ENCODE measurements around the gene MATR3. TPM values are rescaled to one million over a fixed set of nuclear protein-coding genes. Genes with fewer than 3 reads are reported as not detected.

MATR3 gene
- total RNA-seq, 2 experiments from 2014 or later, result 376 to 401 TPM

DNA sequence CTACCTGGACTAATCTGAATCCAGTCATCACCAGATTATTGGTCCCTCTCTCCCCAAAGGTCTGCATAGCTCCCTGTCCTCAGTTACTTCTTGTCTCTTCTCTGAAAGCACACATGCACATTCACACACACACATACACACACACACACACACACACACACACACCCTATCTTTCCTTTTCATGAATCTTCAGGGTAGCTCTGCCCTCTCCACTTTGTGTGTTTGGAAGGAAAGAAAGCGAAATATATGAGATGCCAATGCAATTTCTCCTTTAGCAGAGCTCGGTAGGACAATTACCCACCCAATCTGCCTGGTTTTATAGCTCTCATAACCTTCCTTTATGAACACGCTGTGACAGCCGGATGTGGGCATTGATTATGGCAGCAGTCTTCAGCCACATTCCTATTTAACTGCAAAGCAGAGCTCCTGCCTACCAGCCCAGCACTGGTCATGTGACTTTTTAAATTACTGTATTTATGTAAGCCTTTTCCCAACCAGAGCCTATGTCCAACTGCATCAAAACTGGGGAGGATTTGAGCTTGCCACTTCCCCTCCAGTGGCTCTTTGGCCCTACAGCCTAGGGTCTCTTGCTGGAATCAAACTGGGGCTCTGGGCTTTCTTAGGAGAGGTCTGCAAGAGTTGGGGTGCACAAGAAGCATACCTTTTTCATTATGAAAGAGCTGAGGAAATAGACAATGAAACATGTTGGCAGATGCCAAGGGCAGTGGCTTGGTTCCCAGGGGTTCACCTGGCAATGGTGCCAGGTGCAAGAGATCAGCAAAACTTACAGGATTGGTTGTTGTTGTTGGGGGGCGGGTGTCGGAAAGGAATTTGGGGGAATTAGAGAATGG lies 20.8 kb upstream of the MATR3 start:
- DNase-seq (peak in 6 of 14 experiments; percentile 7 to 73 (median 50)), ATAC-seq (ENCODE audit: poor library complexity) (peak; percentile 15)
- POLR2A ChIA-PET, result interaction anchor here (0.6 to 3.5 kb wide), 10 partner anchors 10 to 1246 kb away, joined by 3 to 51 read pairs (median 4); partner anchors contain the start of genes DNAJC18, ETF1, MATR3 and PAIP2
- Histone ChIP-seq H3K36me3 (ENCODE audit: insufficient read depth, low read length) (peaks cover 6% of the 10 kb centered on the region), H3K27ac (ENCODE audit: low read depth in 1 of 2, low read length in 2 of 2) (peak overlapping the region; percentile 38 to 47), H3K4me3 (ENCODE audit: low read length) (peak overlapping the region; percentile 77), H3K4me1 (ENCODE audit: insufficient read depth, low read length) (peaks cover 46% of the 10 kb centered on the region), H3K9me3 (ENCODE audit: control insufficient read depth in 1 of 2, insufficient read depth in 1 of 2, low read length in 2 of 2) (no peaks in the 10 kb centered on the region), H3K27me3 (ENCODE audit: control insufficient read depth in 1 of 2, insufficient read depth in 2 of 2, low read length in 2 of 2) (no peaks in the 10 kb centered on the region)
- Mint-ChIP-seq H3K4me3 (peak overlapping the region; percentile 78), H3K4me1 (ENCODE audit: low read depth) (peaks cover 50% of the 10 kb centered on the region), H3K27ac (peak overlapping the region; percentile 67), H3K9me3 (no peaks in the 10 kb centered on the region), H3K36me3 (ENCODE audit: low read depth) (peaks cover 14% of the 10 kb centered on the region), H3K27me3 (no peaks in the 10 kb centered on the region)
- CTCF ChIA-PET, result interaction anchor here (0.7 to 1.2 kb wide), 3 partner anchors 22 to 69 kb away, joined by 3 read pairs; partner anchors contain the start of gene PAIP2
- intact Hi-C loops (cut with DNase I, micrococcal nuclease), result loop anchor here (1.0 to 10.0 kb wide), 4 partner anchors 21 to 938 kb away; partner anchors contain the start of genes CDC25C (in 1 of the 2), FAM53C (in 1 of the 2), MATR3 (in 1 of the 2) and PAIP2 (in 1 of the 2)
- TF ChIP-seq, protein P1, sequence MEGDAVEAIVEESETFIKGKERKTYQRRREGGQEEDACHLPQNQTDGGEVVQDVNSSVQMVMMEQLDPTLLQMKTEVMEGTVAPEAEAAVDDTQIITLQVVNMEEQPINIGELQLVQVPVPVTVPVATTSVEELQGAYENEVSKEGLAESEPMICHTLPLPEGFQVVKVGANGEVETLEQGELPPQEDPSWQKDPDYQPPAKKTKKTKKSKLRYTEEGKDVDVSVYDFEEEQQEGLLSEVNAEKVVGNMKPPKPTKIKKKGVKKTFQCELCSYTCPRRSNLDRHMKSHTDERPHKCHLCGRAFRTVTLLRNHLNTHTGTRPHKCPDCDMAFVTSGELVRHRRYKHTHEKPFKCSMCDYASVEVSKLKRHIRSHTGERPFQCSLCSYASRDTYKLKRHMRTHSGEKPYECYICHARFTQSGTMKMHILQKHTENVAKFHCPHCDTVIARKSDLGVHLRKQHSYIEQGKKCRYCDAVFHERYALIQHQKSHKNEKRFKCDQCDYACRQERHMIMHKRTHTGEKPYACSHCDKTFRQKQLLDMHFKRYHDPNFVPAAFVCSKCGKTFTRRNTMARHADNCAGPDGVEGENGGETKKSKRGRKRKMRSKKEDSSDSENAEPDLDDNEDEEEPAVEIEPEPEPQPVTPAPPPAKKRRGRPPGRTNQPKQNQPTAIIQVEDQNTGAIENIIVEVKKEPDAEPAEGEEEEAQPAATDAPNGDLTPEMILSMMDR (IDR thresholded peaks at IDR 0.05), result no peak

DNA sequence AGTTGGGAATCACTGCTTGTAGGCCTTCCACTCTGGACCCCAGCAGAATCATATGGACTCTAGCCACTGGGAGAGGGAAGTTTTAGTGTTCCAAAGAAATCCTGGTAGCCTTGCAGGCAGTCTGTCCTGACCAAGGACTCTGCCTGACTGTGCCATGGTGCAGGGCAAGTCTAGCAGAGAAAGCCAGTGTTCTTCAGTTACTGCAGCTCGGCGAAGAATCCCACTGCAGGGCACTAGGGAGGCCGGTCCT lies 20.3 kb upstream of the MATR3 start:
- Mint-ChIP-seq H3K4me3 (peak overlapping the region; percentile 78), H3K27me3 (no peaks in the 10 kb centered on the region), H3K27ac (peak overlapping the region; percentile 67), H3K9me3 (no peaks in the 10 kb centered on the region), H3K36me3 (ENCODE audit: low read depth) (peaks cover 19% of the 10 kb centered on the region), H3K4me1 (ENCODE audit: low read depth) (peaks cover 50% of the 10 kb centered on the region)
- Histone ChIP-seq H3K9me3 (ENCODE audit: control insufficient read depth in 1 of 2, insufficient read depth in 1 of 2, low read length in 2 of 2) (no peaks in the 10 kb centered on the region), H3K4me1 (ENCODE audit: insufficient read depth, low read length) (peaks cover 46% of the 10 kb centered on the region), H3K36me3 (ENCODE audit: insufficient read depth, low read length) (peaks cover 9% of the 10 kb centered on the region), H3K27me3 (ENCODE audit: control insufficient read depth in 1 of 2, insufficient read depth in 2 of 2, low read length in 2 of 2) (no peaks in the 10 kb centered on the region), H3K4me3 (ENCODE audit: low read length) (peak overlapping the region; percentile 77), H3K27ac (ENCODE audit: low read depth in 1 of 2, low read length in 2 of 2) (peak overlapping the region; percentile 38 to 47)
- intact Hi-C loops (cut with DNase I, micrococcal nuclease), result loop anchor here (1.0 to 10.0 kb wide), 4 partner anchors 20 to 938 kb away; partner anchors contain the start of genes CDC25C (in 1 of the 2), FAM53C (in 1 of the 2), MATR3 (in 1 of the 2) and PAIP2 (in 1 of the 2)
- CTCF ChIA-PET, result interaction anchor here (0.7 to 1.8 kb wide), 2 partner anchors 21 to 69 kb away, joined by 3 to 4 read pairs; partner anchors contain the start of gene PAIP2
- TF ChIP-seq, protein P1 (IDR thresholded peaks at IDR 0.05), result no peak
- POLR2A ChIA-PET, result interaction anchor here (0.8 to 3.5 kb wide), 7 partner anchors 10 to 730 kb away, joined by 3 to 51 read pairs (median 4); partner anchors contain the start of genes DNAJC18, ETF1, MATR3 and PAIP2
- peak; percentile 9 for ATAC-seq (ENCODE audit: poor library complexity)
- no peak for DNase-seq

DNA sequence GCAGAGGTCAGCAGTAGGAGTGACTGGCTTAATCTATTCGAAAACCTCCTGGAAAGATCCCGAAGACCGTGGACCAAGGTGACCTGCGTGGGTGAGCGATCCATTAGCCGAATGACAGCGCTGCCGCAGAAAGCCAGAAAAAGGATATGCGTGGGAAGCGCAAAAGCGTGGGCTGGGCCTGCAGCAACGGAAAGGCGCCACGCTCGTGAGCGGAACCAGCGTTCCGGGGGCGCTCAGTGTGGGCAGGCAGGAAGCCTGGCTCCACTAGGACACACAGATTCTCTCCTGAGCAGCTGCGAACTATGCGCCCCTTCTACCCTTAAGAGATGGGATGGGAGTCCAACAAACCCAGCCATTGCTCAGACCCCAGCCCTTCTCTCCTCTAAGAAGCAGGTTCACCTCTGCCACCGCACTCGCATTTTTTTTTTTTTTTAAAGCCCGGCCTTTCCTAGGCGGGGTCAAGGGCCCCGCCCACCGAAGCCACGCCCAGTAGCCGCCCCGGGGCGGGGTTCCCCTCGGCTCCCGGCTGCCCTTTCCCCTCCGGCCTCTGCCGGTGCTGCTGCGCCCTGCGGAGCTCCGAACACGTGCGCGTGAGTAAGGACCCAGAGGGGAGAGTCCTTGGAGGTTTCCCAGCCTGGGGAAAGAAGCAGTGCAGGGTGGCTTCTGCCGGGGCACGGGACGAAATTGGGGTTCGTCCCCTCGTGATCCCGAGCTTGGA lies 19.8 kb upstream of the MATR3 start:
- ATAC-seq (ENCODE audit: poor library complexity) (peak; percentile 86), DNase-seq (peak; percentile 69 to 93 (median 78))
- no peaks in the 10 kb centered on the region for H3K27me3 ChIP-seq (ENCODE audit: control insufficient read depth in 1 of 2, insufficient read depth in 2 of 2, low read length in 2 of 2)
- TF ChIP-seq, protein P1 (IDR thresholded peaks at IDR 0.05), result no peak
- ChIA-PET CTCF (interaction anchor here (1.0 to 1.8 kb wide), 2 partner anchors 32 to 68 kb away, joined by 3 to 4 read pairs; partner anchors contain the start of gene PAIP2), POLR2A (interaction anchor here (0.7 to 3.5 kb wide), 5 partner anchors 11 to 1079 kb away, joined by 3 to 51 read pairs (median 4); partner anchors contain the start of genes ETF1, MATR3 and PAIP2)
- H3K27ac ChIP-seq (ENCODE audit: low read depth in 1 of 2, low read length in 2 of 2), result peak overlapping the region; percentile 38 to 47
- peaks cover 21% of the 10 kb centered on the region for H3K36me3 Mint-ChIP-seq (ENCODE audit: low read depth)
- peak overlapping the region; percentile 67 for H3K27ac Mint-ChIP-seq
- H3K9me3 ChIP-seq (ENCODE audit: control insufficient read depth in 1 of 2, insufficient read depth in 1 of 2, low read length in 2 of 2), result no peaks in the 10 kb centered on the region
- peaks cover 46% of the 10 kb centered on the region for H3K4me1 ChIP-seq (ENCODE audit: insufficient read depth, low read length)
- H3K4me3 Mint-ChIP-seq, result peak overlapping the region; percentile 78
- peaks cover 14% of the 10 kb centered on the region for H3K36me3 ChIP-seq (ENCODE audit: insufficient read depth, low read length)
- peak overlapping the region; percentile 77 for H3K4me3 ChIP-seq (ENCODE audit: low read length)
- H3K4me1 Mint-ChIP-seq (ENCODE audit: low read depth), result peaks cover 50% of the 10 kb centered on the region
- intact Hi-C loops (cut with DNase I, micrococcal nuclease), result loop anchor here (1.0 to 10.0 kb wide), 5 partner anchors 19 to 939 kb away; partner anchors contain the start of genes CDC25C (in 1 of the 2), FAM53C (in 1 of the 2), MATR3 (in 1 of the 2) and PAIP2 (in 1 of the 2)
- no peaks in the 10 kb centered on the region for H3K27me3 Mint-ChIP-seq
- H3K9me3 Mint-ChIP-seq, result no peaks in the 10 kb centered on the region
